ENCODE data around the gene GPX7. TPM values are rescaled to one million over a fixed set of nuclear protein-coding genes. Genes with fewer than 3 reads are reported as not detected.

Gene GPX7
- polyA plus RNA-seq, 12 donors, result 112 to 157 (median 137) TPM; not detected in 1

GRCh38 chr1:52621950-52622349 is 19.8 kb downstream of the GPX7 start:
- no peak for DNase-seq

DNA sequence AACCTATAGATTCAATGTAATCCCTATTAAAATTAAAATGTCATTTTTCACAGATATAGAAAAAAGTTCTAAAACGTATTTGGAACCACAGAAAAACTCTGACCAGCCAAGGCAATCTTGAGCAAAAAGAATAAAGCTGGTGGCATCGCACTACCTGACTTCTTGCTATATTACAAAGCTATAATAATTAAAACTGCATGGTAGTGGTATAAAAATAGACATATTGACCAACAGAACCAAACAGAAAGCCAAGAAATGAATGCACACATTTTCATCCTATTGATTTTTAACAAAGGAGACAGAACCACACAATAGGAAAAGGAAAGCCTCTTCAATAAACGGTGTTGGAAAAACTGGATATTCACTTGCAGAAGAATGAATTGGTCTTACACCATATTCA is 21.6 kb downstream of the GPX7 start:
- DNase-seq, result no peak

GRCh38 chr1:52627028-52627427 is 24.9 kb downstream of the GPX7 start:
- DNase-seq, result no peak

DNA sequence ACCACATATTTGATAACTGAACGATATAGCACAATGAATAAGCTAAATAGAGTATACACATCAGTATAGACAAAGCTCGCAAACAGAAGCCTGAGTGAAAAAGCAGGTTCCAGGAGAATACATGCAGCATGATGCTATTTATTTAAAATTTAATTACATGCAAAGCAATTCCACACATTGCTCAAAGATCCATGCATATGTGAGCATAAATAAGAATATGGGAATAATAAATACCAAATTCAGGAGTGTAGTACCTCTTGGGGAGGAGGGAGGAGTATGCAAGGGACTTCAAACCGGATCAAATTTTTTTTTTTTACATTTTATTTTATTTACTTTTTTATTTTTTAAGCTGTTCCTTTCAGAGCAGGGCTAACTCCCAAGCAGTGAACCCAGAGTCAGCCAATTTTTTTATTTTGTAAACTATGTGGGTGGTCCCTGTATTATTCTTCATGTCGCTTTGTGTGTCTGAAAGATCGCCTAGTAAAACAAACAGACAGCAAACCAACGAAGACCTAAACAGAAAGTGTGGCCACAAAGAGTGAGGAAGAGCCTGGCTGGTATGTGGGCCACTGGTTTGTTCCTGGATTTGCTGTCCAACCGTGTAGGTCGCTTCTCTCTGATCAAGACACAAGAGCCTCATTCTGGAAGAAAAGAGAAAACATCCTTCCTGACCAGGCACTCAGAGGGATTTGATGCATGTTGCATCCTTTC is 26.6 kb downstream of the GPX7 start:
- DNase-seq, result no peak

DNA sequence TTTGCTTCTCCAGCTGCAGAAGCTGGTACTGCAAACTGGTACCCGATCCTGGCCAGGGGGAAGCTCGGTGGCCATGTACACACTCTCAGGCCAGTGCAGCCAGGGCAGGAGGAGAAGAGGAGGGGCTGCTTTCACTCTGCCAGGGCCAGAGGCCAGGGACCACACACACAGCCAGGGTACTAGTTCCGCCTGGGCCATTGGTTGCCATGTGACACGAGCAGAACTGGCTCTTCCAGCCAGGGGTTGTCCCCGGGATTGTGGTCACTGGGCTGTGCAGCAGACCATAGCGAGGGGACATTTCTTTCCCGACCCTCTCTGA is 27.1 kb downstream of the GPX7 start:
- no peak for DNase-seq

DNA sequence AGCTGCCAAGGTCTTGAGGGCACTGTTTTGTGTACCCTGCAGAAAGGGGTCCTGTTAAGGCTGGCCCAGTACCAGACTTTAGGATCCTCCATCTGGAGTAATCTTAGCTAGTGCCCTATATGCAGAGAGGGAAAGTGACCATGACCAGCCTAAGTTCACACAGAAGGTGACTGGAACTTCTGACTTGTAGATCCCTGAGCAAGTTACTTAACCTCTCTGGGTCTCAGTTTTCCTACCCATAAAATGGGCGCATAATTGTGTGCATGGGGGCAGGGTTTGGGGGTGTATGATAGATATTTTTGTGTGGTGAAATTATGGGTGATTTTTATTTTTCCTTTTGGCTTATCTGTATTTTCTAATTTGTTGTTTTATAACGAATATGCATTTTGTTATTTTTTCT is 27.5 kb downstream of the GPX7 start:
- no peak for DNase-seq

DNA sequence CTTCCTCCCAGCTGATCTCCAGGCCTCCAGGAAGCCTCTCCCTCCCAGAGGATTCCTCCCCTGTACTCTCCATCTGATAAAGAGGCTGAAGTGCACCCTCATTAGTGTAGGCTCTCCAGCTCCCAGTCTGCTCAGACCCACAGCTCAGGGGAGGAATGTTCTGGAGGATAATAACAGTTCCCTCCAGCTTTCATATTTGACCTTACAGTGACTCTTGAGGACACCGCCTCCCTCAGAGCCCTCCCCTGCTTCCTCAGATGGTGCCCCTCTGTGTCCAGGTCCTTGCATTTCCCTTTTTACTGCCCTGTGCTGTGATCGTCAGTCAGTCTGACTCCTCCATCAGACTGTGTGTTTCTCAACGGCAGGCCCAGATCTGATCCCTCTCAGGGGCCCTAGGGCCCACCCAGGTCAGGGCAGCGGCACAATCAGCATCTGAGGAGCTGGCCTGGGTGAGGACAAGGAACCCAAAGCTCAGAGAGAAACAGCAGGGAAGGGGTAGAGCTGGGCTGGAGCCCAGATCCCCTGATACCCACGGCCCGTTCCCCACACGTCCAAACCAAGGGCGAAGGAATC is 29.7 kb downstream of the GPX7 start:
- DNase-seq, result no peak

GRCh38 chr1:52632732-52633290 is 30.6 kb downstream of the GPX7 start, which contains the start of gene SHISAL2A:
Gene SHISAL2A (plus strand): TSS chr1:52633168. CDS start chr1:52633494, 326 bp downstream.
- no peak for DNase-seq

DNA sequence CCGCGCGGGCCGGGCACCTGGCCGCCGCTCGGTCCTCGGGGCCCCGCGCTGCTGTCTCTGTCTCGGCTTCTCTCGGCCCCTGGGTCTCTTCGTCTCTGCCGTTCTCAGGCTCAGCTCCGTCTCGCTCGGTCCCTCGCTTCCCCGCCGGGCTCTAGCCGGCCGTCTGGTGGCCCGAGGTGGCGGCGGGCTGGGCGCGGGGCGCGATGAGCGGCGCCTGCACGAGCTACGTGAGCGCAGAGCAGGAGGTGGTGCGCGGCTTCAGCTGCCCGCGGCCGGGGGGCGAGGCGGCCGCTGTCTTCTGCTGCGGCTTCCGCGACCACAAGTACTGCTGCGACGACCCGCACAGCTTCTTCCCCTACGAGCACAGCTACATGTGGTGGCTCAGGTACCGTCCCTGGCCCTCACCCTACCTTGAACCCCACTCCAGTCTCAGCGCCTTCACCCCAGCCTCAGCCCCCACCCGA is 31.2 kb downstream of the GPX7 start:
- DNase-seq, result no peak

GRCh38 chr1:52634111-52634510 is 31.9 kb downstream of the GPX7 start:
- DNase-seq, result no peak

DNA sequence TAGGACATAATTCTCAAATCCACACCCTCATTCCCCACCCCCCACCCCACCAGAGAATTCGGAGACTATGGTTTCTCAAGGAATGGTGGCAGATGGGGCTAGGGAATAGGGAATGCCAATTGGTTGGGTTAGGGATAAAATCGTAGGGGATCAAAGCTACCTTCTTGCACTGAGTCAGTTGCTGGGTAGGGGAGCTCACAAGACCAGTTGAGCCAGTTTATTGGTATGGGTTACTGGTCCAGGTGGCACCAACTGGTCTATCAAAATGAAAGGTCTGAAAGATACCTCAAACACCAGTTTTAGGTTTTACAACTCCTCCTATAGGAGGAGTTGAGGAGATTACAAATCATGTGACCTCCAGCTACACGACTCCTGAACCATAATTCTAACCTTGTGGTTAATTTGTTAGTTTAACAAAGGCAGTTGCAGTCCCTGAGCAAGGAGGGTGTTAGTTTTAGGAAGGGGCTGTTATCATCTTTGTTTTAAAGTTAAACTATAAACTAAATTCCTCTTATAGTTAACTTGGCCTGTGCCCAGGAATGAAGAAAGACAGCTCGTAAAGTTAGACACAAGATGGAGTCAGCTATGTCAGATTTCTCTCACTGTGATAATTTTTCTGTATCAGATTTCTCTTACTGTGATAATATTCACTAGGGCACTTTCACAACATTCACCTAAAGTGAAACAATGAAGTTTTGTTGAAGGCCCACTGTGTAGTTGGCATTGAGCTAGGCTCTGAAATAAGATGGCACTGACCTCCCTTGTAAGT is 33.3 kb downstream of the GPX7 start:
- no peak for DNase-seq

GRCh38 chr1:52636721-52637695 is 34.8 kb downstream of the GPX7 start:
- no peak for DNase-seq

- no peak for DNase-seq
Measured at GRCh38 chr1:52637946-52638345, 35.8 kb downstream of the GPX7 start.

DNA sequence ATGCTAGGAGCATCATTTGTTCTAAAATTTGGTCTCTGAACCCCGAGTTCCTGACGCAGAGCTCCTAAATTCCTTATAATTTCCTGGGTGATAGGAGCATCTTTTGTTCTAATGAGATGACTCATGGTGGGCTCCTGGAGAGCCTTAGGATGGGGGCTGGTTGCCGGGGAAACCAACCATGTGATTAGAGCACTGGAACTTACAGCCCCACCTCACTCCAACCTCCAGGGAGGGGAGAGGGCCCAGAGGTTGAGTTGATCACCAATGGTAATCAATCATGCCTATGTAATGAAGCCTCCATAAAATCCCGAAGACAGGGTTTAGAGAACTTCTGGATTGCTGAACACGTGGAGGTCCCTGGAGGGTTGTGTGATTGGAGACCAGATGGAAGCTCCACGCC is 38.5 kb downstream of the GPX7 start:
- DNase-seq, result no peak

DNA sequence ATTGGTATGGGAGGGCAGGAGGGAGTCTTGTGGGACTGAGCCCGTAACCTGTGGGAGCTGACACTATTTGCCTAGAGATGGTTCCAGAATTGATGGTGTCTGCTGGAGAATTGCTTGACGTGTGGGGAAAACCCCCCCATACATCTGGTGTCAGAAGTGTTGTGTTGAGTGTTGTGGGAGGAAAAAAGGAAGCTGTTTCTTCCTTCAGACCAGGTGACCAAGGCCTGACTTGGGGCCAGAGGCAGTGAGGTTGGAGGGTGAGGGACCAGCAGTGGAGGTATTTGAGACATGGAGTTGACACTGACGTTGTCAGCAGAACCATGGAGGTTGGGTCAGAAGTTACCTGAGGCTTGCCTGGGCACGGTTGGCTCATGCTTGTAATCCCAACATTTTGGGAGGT is 39.1 kb downstream of the GPX7 start:
- DNase-seq, result no peak

DNA sequence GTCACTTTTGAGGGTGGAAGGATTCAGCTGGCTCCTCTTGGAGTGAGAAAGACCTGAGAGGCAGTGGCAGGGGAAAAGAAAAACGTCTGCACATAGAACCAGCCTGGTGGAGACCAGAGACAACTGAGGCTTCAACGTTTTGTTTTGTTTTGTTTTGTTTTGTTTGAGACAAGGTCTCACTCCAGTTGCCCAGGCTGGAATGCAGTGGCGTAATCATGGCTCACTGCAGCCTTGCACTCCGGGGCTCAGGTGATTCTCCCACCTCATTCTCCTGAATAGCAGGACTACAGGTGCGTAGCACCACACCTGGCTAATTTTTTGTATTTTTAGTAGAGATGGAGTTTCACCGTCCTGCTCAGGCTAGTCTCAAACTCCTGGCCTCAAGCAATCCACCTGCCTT is 43.1 kb downstream of the GPX7 start:
- DNase-seq, result no peak

DNA sequence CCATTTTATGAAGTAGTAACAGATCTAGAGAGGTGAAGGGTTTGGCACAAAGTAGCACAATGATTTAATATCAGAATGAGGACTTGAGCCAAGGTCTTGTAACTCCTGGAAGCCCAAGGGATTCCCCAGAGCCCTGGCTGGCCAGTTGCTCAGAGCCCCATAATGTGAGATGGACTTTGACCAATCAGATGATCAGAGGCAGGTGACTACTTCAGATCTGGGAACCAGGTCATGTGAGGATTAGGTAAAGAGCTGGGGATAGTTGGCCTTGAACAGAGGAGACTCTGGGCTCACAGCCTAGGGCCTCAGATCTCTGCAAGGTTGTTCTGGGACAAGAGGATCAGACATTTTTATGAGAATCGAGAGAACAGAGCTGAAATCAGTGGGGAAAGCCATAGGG is 49.7 kb downstream of the GPX7 start:
- no peak for DNase-seq

GRCh38 chr1:52653207-52653849 is 51.2 kb downstream of the GPX7 start:
- no peak for DNase-seq

GRCh38 chr1:52654063-52654462 is 51.9 kb downstream of the GPX7 start:
- DNase-seq, result no peak

DNA sequence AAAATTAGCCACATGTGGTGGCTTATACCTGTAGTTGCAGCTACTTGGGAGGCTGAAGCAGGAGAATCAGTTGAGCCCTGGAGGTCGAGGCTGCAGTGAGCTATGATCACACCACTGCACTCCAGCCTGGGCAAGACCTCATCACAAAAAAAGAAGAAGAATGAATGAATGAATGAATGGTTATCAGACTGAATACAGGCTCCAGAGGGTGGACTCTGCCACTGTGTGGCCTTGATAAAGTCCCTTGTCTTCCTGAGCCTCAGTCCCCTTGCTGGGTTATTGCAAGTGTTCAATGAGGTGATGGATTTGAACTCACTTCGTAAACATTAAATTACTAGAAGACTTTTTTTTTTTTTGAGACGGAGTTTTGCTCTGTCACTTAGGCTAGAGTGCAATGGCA is 55.5 kb downstream of the GPX7 start:
- DNase-seq, result no peak
